Endothelial cell (in vitro differentiated cells): Measurements from ENCODE around the gene CDADC1. TPM values are rescaled to one million over a fixed set of nuclear protein-coding genes. Genes with fewer than 3 reads are reported as not detected.

Experiments
- DNase-seq: peaks from one replicate; pipeline ENCODE4 v3.0.0; 2021; ENCODE audit warnings: low spot score
- H3K27ac Mint-ChIP-seq: one replicate; pipeline ENCODE4 v1.8.0; 2021; ENCODE audit warnings: mixed read lengths, inconsistent platforms; ENCODE audit not compliant: unreplicated experiment
- H3K27me3 Mint-ChIP-seq: one replicate; pipeline ENCODE4 v1.8.0; 2021; ENCODE audit warnings: mild to moderate bottlenecking, moderate library complexity, mixed read lengths, inconsistent platforms; ENCODE audit not compliant: unreplicated experiment
- H3K36me3 Mint-ChIP-seq: one replicate; pipeline ENCODE4 v1.8.0; 2021; ENCODE audit warnings: mild to moderate bottlenecking, low read depth, mixed read lengths, inconsistent platforms; ENCODE audit not compliant: unreplicated experiment
- H3K4me1 Mint-ChIP-seq: one replicate; pipeline ENCODE4 v1.8.0; 2021; ENCODE audit warnings: mild to moderate bottlenecking, mixed read lengths, inconsistent platforms; ENCODE audit not compliant: unreplicated experiment
- H3K4me3 Mint-ChIP-seq: one replicate; pipeline ENCODE4 v1.8.0; 2021; ENCODE audit warnings: mild to moderate bottlenecking, mixed read lengths, inconsistent platforms; ENCODE audit not compliant: unreplicated experiment
- H3K9me3 Mint-ChIP-seq: one replicate; pipeline ENCODE4 v1.8.0; 2021; ENCODE audit warnings: mixed read lengths, inconsistent platforms; ENCODE audit not compliant: unreplicated experiment
- CTCF ChIP-seq: fragments of 200-600 bp; sonication (generic); IDR thresholded peaks from one replicate; pipeline ENCODE4 v1.5.0; 2021; ENCODE audit warnings: antibody characterized with exemption; ENCODE audit not compliant: unreplicated experiment
- total RNA-seq: library from RNA; stranded (reverse); fragmentation: NEBNext Ultra II Directional; extraction: Animal tissue kit (Norgen Biotek cat#: 25700); gene quantifications from one replicate; pipeline ENCODE4 v1.2.1, GENCODE V29; 2021; ENCODE audit not compliant: unreplicated experiment

The CDADC1 gene
- total RNA-seq, 1 donor from 2014 or later, result 5.1 TPM

DNA sequence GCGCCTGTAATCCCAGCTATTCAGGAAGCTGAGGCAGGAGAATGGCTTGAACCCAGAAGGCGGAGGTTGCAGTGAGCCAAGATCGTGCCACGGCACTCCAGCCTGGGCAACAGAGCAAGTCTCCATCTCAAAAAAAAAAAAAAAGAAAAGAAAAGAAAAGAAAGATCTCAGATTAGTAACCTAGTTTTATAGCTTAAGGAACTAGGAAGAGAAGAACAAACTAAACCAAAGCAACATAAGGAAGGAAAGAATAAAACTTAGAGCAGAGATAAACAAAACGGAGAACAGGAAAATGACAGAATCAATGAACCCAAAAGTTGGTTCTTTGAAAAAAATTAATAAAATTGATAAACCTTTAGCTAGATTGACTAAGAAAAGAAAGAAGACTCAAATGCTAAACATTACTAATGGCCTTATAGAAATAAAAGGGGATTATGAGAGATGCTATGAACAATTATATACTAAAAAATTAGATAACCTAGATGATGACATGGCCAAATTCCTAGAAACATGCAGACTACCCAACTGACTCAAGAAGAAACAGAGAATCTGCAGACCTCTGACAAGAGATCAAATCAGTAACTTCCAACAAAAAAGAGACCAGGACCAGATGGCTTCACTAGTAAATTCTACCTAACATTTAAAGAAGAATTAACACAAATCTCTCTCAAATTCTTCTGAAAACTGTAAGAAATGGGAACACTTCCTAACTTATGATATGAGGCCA, 68.2 kb downstream of the CDADC1 start:
- Mint-ChIP-seq H3K9me3 (no peaks in the 10 kb centered on the region), H3K27me3 (no peaks in the 10 kb centered on the region), H3K4me1 (peaks cover 9% of the 10 kb centered on the region), H3K4me3 (no peak overlapping the region), H3K36me3 (no peaks in the 10 kb centered on the region), H3K27ac (no peak overlapping the region)
- no peak for DNase-seq
- no peak for TF ChIP-seq CTCF

DNA sequence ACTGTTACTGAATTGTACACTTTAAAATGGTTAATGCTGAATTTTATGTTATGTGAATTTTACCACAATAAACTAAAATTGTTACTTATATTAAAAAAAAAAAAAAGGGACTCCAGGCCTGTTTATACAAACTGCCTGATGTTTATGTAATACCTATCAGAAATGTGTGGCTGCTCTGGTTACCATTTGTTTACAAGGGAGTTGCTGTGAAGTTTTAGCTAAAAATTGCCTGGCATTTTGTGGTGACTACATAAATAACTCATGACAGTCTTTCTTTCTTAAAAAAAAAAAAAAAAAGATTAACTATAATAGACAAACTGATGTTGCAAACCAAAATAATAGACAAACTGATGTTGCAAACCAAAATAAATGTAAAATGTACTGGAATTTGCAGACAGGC, 71.8 kb downstream of the CDADC1 start:
- Mint-ChIP-seq H3K36me3 (no peaks in the 10 kb centered on the region), H3K27ac (no peak overlapping the region), H3K27me3 (no peaks in the 10 kb centered on the region), H3K4me3 (no peak overlapping the region), H3K9me3 (no peaks in the 10 kb centered on the region), H3K4me1 (peaks cover 7% of the 10 kb centered on the region)
- TF ChIP-seq CTCF, result no peak
- DNase-seq, result no peak

DNA sequence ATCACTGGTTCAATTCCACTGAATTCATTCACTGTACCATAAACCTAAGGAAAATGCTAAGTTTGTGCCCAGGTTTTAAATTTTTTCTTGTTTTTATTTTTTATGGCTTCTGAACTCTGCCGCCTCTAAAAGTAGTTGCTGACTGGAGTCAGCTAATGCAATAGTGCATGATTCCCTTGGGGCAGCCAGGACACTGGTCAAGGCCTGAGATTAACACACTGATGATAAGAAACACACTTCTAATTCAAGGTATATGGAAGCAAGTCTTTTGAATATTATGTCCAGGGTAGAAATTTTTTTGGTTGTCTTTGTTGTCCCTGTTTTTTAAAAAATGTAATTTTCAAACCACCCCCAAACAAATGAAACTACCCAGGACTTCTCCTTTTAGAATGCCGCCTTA, 72.2 kb downstream of the CDADC1 start:
- DNase-seq, result no peak
- no peak overlapping the region for H3K27ac Mint-ChIP-seq
- no peak for TF ChIP-seq CTCF
- no peaks in the 10 kb centered on the region for H3K36me3 Mint-ChIP-seq
- peaks cover 7% of the 10 kb centered on the region for H3K4me1 Mint-ChIP-seq
- H3K9me3 Mint-ChIP-seq, result no peaks in the 10 kb centered on the region
- no peaks in the 10 kb centered on the region for H3K27me3 Mint-ChIP-seq
- no peak overlapping the region for H3K4me3 Mint-ChIP-seq

DNA sequence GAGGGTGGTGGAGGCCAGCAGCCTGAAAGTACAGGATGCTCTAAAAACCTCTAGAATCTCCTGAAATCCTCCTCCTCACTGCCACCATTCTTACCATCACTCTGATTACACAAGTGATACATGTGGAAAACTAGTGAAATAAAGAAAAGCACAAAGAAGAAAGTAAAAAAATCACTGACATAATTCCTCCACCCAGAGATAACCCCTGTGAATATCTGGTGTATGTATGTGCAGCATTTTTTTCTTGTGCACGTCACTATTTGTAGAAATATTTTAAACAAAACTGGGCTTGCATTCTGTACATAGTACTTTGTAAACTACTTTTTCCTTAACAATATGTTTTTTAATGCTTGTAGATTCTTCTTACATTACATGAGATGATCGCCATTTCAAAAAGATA, 73.2 kb downstream of the CDADC1 start:
- no peak for DNase-seq
- Mint-ChIP-seq H3K4me3 (no peak overlapping the region), H3K27me3 (no peaks in the 10 kb centered on the region), H3K27ac (no peak overlapping the region), H3K9me3 (no peaks in the 10 kb centered on the region), H3K4me1 (peaks cover 7% of the 10 kb centered on the region), H3K36me3 (no peaks in the 10 kb centered on the region)
- no peak for TF ChIP-seq CTCF

DNA sequence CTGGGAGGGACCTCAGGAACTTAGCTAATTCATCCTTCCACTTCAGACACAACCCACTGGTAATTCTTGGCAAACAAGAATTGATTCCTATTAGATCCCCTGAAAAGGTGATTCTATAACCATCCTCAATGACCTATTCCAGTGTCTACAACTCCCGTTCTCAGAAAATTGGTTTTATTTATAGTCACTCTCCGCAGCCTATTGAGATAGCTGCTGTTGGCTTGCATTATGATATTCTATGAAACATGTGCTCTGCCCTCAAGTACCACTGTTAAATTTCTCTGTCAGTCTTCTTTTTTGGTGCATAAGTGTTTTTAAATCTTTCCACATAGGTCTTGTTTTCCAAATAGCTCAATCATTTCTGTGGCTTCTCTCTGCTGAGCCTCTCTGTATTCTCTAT, 75.0 kb downstream of the CDADC1 start:
- Mint-ChIP-seq H3K36me3 (no peaks in the 10 kb centered on the region), H3K9me3 (no peaks in the 10 kb centered on the region), H3K4me3 (no peak overlapping the region), H3K27me3 (no peaks in the 10 kb centered on the region), H3K4me1 (peaks cover 7% of the 10 kb centered on the region), H3K27ac (no peak overlapping the region)
- no peak for DNase-seq
- TF ChIP-seq CTCF, result no peak
